ENCODE data around the gene EXOSC2. TPM values are rescaled to one million over a fixed set of nuclear protein-coding genes. Genes with fewer than 3 reads are reported as not detected.

The EXOSC2 gene
- total and polyA plus RNA-seq, 2 of the 13 experiments (the other 11 are each of a cell fraction or from before 2014, with no cell fraction given), result 27.5 to 63.8 TPM

- TF ChIP-seq, protein P1, sequence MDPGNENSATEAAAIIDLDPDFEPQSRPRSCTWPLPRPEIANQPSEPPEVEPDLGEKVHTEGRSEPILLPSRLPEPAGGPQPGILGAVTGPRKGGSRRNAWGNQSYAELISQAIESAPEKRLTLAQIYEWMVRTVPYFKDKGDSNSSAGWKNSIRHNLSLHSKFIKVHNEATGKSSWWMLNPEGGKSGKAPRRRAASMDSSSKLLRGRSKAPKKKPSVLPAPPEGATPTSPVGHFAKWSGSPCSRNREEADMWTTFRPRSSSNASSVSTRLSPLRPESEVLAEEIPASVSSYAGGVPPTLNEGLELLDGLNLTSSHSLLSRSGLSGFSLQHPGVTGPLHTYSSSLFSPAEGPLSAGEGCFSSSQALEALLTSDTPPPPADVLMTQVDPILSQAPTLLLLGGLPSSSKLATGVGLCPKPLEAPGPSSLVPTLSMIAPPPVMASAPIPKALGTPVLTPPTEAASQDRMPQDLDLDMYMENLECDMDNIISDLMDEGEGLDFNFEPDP (CRISPR knock-in tag; conservative IDR thresholded peaks at IDR 0.05), result no peak
- TF ChIP-seq XBP1 (CRISPR knock-in tag; IDR thresholded peaks at IDR 0.05), result no peak
- TF ChIP-seq PHF20 (CRISPR knock-in tag; IDR thresholded peaks at IDR 0.05), result no peak
- TF ChIP-seq ZSCAN12 (CRISPR knock-in tag; IDR thresholded peaks at IDR 0.05), result no peak
- TF ChIP-seq EP300 (IDR thresholded peaks at IDR 0.05; ENCODE audit: low read depth in 2 of 2, low read length in 2 of 2), result no peak
- TF ChIP-seq EP300 (CRISPR knock-in tag; IDR thresholded peaks at IDR 0.05; ENCODE audit: borderline replicate concordance), result no peak
- no peak for TF ChIP-seq NCOR1 (IDR thresholded peaks at IDR 0.05; ENCODE audit: borderline replicate concordance, low read length)
- no peak for TF ChIP-seq CHD4 (IDR thresholded peaks at IDR 0.05; ENCODE audit: borderline replicate concordance, low read length)
- TF ChIP-seq TCF12 (IDR thresholded peaks at IDR 0.05), result no peak
- no peak for TF ChIP-seq TCF12 (CRISPR knock-in tag; IDR thresholded peaks at IDR 0.05)
- TF ChIP-seq ZNF841 (CRISPR knock-in tag; IDR thresholded peaks at IDR 0.05; ENCODE audit: borderline replicate concordance), result no peak
- TF ChIP-seq CHCHD3 (CRISPR knock-in tag; IDR thresholded peaks at IDR 0.05), result no peak
- TF ChIP-seq MXD4 (CRISPR knock-in tag; IDR thresholded peaks at IDR 0.05), result no peak
- TF ChIP-seq, protein P2, sequence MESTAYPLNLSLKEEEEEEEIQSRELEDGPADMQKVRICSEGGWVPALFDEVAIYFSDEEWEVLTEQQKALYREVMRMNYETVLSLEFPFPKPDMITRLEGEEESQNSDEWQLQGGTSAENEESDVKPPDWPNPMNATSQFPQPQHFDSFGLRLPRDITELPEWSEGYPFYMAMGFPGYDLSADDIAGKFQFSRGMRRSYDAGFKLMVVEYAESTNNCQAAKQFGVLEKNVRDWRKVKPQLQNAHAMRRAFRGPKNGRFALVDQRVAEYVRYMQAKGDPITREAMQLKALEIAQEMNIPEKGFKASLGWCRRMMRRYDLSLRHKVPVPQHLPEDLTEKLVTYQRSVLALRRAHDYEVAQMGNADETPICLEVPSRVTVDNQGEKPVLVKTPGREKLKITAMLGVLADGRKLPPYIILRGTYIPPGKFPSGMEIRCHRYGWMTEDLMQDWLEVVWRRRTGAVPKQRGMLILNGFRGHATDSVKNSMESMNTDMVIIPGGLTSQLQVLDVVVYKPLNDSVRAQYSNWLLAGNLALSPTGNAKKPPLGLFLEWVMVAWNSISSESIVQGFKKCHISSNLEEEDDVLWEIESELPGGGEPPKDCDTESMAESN (CRISPR knock-in tag; conservative IDR thresholded peaks at IDR 0.05), result no peak
- TF ChIP-seq HNF4G (IDR thresholded peaks at IDR 0.05; ENCODE audit: borderline replicate concordance, low read depth, low read length), result no peak
- TF ChIP-seq HNF4G (CRISPR knock-in tag; IDR thresholded peaks at IDR 0.05; ENCODE audit: borderline replicate concordance, low read depth), result no peak
- TF ChIP-seq, protein P3, sequence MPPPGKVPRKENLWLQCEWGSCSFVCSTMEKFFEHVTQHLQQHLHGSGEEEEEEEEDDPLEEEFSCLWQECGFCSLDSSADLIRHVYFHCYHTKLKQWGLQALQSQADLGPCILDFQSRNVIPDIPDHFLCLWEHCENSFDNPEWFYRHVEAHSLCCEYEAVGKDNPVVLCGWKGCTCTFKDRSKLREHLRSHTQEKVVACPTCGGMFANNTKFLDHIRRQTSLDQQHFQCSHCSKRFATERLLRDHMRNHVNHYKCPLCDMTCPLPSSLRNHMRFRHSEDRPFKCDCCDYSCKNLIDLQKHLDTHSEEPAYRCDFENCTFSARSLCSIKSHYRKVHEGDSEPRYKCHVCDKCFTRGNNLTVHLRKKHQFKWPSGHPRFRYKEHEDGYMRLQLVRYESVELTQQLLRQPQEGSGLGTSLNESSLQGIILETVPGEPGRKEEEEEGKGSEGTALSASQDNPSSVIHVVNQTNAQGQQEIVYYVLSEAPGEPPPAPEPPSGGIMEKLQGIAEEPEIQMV (CRISPR knock-in tag; IDR thresholded peaks at IDR 0.05; ENCODE audit: low read depth), result no peak
- peak; percentile 89 for TF ChIP-seq NFYB (CRISPR knock-in tag; IDR thresholded peaks at IDR 0.05)
- TF ChIP-seq, protein P4, sequence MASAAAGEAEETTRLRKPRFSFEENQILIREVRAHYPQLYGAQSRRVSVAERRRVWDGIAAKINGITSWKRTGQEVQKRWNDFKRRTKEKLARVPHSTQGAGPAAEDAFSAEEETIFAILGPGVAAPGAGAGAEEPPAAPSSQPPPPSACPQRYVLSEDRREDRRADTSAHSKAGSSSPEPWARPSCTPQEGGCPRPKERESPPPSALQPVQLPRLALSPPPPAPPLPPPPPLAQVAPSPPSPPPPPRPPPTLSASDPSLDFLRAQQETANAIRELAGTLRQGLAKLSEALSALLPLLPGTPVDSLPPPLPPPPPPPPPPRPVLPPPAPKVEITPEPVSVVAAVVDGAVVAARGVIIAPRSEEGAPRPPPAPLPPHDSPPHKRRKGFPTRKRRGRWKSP (CRISPR knock-in tag; IDR thresholded peaks at IDR 0.05), result no peak; the same call in 1 of the 2 replicates
- peak; percentile 89 for TF ChIP-seq NFYC (CRISPR knock-in tag; IDR thresholded peaks at IDR 0.05)
- 0 out of 2 replicates have a peak, but pooled peaks have one; percentile 23 for TF ChIP-seq KAT7 (CRISPR knock-in tag; IDR thresholded peaks at IDR 0.05; ENCODE audit: borderline replicate concordance)
- TF ChIP-seq ZNF264 (CRISPR knock-in tag; IDR thresholded peaks at IDR 0.05), result 0 out of 2 replicates have a peak, but pooled peaks have one; percentile 31
- TF ChIP-seq BHLHE40 (IDR thresholded peaks at IDR 0.05; ENCODE audit: low read length), result peak; percentile 61; the same call in 1 of the 2 replicates
- TF ChIP-seq PHF21A (CRISPR knock-in tag; IDR thresholded peaks at IDR 0.05), result no peak
- no peak for TF ChIP-seq FOXJ3 (CRISPR knock-in tag; IDR thresholded peaks at IDR 0.05; ENCODE audit: borderline replicate concordance)
- TF ChIP-seq MAFG (CRISPR knock-in tag; IDR thresholded peaks at IDR 0.05), result no peak
Measured at GRCh38 chr9:130689937-130690700, 3.5 kb upstream of the EXOSC2 start (continued).
